GM12878 (cell line): ENCODE data around the gene RNASE13. TPM values are rescaled to one million over a fixed set of nuclear protein-coding genes. Genes with fewer than 3 reads are reported as not detected.

Source experiments
- ATAC-seq: fragments of 200-7000 bp; cut with Tn5 transposase; 3 replicates; pipeline ENCODE4 v1.9.1; 2020; ENCODE audit warnings: mild to moderate bottlenecking, moderate library complexity
- BruUV-seq: library from RNA; stranded (reverse); fragments of 400-500 nt; replicated peaks from 2 replicates; lab custom pipeline; 2021; lab: Mats Ljungman, UMichigan
- CTCF ChIA-PET: fragments of 300-600 bp; sonication (Branson Sonifier 250); formaldehyde crosslinking; extraction: SDS; loops from one replicate; lab custom pipeline; 2021; ENCODE audit warnings: inconsistent platforms; lab: Yijun Ruan, JAX
- POLR2A ChIA-PET: fragments of 350-600 bp; formaldehyde crosslinking; extraction: SDS; loops from one replicate; lab custom pipeline; 2021; ENCODE audit warnings: inconsistent platforms; lab: Charles Lee
- RAD21 ChIA-PET: fragments of 300-600 bp; sonication (Branson Sonifier 250); formaldehyde crosslinking; loops from one replicate; lab custom pipeline; 2023; ENCODE audit warnings: antibody characterized with exemption; ENCODE audit not compliant: unreplicated experiment; lab: Charles Lee
- SMC1A ChIA-PET: fragments of 300-600 bp; sonication (Branson Sonifier 250); formaldehyde crosslinking; loops from one replicate; lab custom pipeline; 2023; ENCODE audit not compliant: unreplicated experiment, uncharacterized antibody; lab: Charles Lee
- DNase-seq: peaks from one replicate; pipeline ENCODE4 v3.0.0-alpha.2; 2011; ENCODE audit warnings: low read depth, low spot score
- FAIRE-seq: peaks from 3 replicates; lab custom pipeline; 2011; peaks lifted over from hg19 to GRCh38; lab: Jason Lieb, UNC
- H2AFZ ChIP-seq: 2 replicates; pipeline ENCODE4 v1.6.0; 2011; ENCODE audit warnings: low read depth, low read length, control low read depth; ENCODE audit not compliant: control insufficient read depth
- H3K27ac ChIP-seq: 2 replicates; pipeline ENCODE4 v1.5.1; 2011; ENCODE audit warnings: control low read depth; ENCODE audit not compliant: control insufficient read depth, insufficient read depth
- H3K27me3 ChIP-seq, 2 experiments: replicated peaks in 1 of 2; 2 replicates each; pipeline versions ENCODE4 v1.6.0 to v1.6.1; 2011; ENCODE audit warnings: low read length in 1 of 2; ENCODE audit not compliant: control insufficient read depth in 2 of 2, insufficient read depth in 2 of 2
- H3K36me3 ChIP-seq, 2 experiments: 2 replicates each; pipeline ENCODE4 v1.5.1; 2011; ENCODE audit warnings: low read length in 1 of 2; ENCODE audit not compliant: control insufficient read depth in 2 of 2, insufficient read depth in 2 of 2
- H3K4me1 ChIP-seq: 2 replicates; pipeline ENCODE4 v1.6.1; 2011; ENCODE audit warnings: mild to moderate bottlenecking, low read length, moderate library complexity, mixed read lengths; ENCODE audit not compliant: control insufficient read depth, insufficient read depth
- H3K4me2 ChIP-seq: 2 replicates; pipeline ENCODE4 v1.6.0; 2011; ENCODE audit warnings: control low read depth; ENCODE audit not compliant: control insufficient read depth, insufficient read depth
- H3K4me3 ChIP-seq: fragments of 200-600 bp; sonication (generic); 2 replicates; pipeline ENCODE4 v1.5.1; 2016
- H3K79me2 ChIP-seq: 2 replicates; pipeline ENCODE4 v1.6.0; 2011; ENCODE audit warnings: low read length; ENCODE audit not compliant: control insufficient read depth, insufficient read depth
- H3K9ac ChIP-seq: 2 replicates; pipeline ENCODE4 v1.8.0; 2011; ENCODE audit warnings: low read length, control low read depth, mixed read lengths; ENCODE audit not compliant: control insufficient read depth, insufficient read depth
- H3K9me3 ChIP-seq: replicated peaks from 3 replicates; pipeline ENCODE4 v1.5.1; 2011; ENCODE audit warnings: mild to moderate bottlenecking, low read length; ENCODE audit not compliant: control insufficient read depth, insufficient read depth
- H4K20me1 ChIP-seq: 2 replicates; pipeline ENCODE4 v1.6.0; 2011; ENCODE audit not compliant: control insufficient read depth, insufficient read depth
- NFYB ChIP-seq: IDR thresholded peaks from 2 replicates; pipeline ENCODE4 v1.6.1; 2011; ENCODE audit warnings: low read depth, mild to moderate bottlenecking, low read length, improper control_type of control experiment, moderate library complexity; ENCODE audit not compliant: insufficient read depth
- ZBED1 ChIP-seq: IDR thresholded peaks from 2 replicates; pipeline ENCODE4 v1.6.1; 2016; ENCODE audit warnings: borderline replicate concordance
- ZNF622 ChIP-seq: fragments of 450-650 bp; IDR thresholded peaks from 2 replicates; pipeline ENCODE4 v1.6.1; 2017; ENCODE audit warnings: mild to moderate bottlenecking, inconsistent platforms
- WGBS: methylation state at CpG from one replicate; pipeline ENCODE4 v1.1.6; 2016; ENCODE audit warnings: low lambda C conversion rate; ENCODE audit not compliant: insufficient replicate concordance, insufficient coverage; ENCODE audit errors: missing lambda C conversion rate; 5-methylcytosine and 5-hydroxymethylcytosine counted together
- in situ Hi-C: fragments of 300-500 bp; cut with MboI; formaldehyde crosslinking; loops from 9 replicates; pipeline ENCODE4 v1.14.3; 2018; ENCODE audit warnings: mixed read lengths
- intact Hi-C: fragments of 100-400 bp; cut with micrococcal nuclease; formaldehyde crosslinking; loops from one replicate; pipeline ENCODE4 v1.14.2; 2022; ENCODE audit not compliant: unreplicated experiment
- polyA plus RNA-seq, 11 experiments: library from polyadenylated mRNA; depleted of rRNA in 4 of 11; unstranded in 6 of 11; stranded (reverse) in 5 of 11; fragments of >200 nt; fragmentation: Nextera tagmentation in 4 of 11; fragmentation: Illumina TruSeq in 1 of 11; extraction: Ambion mirVana in 4 of 11; extraction: Trizol in 1 of 11; gene quantifications; 1 replicate in 1 of 11; 2 replicates in 10 of 11; pipeline versions ENCODE4 v1.2.1 to v1.2.3, GENCODE V29; 2011 to 2016; ENCODE audit warnings: inconsistent platforms in 2 of 11, missing spikeins in 2 of 11, low read depth in 1 of 11
- total RNA-seq, 4 experiments: library from RNA; depleted of rRNA in 3 of 4; stranded (reverse); fragments of >200 nt in 3 of 4; fragmentation: Illumina TruSeq in 1 of 4; extraction: Trizol in 1 of 4; gene quantifications; 2 replicates each; pipeline versions ENCODE4 v1.2.1 to v1.2.3, GENCODE V29; 2013 to 2021
- TF ChIP-seq, protein P1 (sequence below): fragments of 450-650 bp; IDR thresholded peaks from 2 replicates; pipeline ENCODE4 v1.6.1; 2016; ENCODE audit warnings: mild to moderate bottlenecking
- TF ChIP-seq, protein P2 (sequence below): fragments of 450-650 bp; IDR thresholded peaks from 2 replicates; pipeline ENCODE4 v1.6.1; 2018; ENCODE audit warnings: borderline replicate concordance, mild to moderate bottlenecking; ENCODE audit not compliant: partially characterized antibody

The RNASE13 gene
- total and polyA plus RNA-seq, 10 of the 15 experiments (the other 5 are each of a cell fraction or from before 2014, with no cell fraction given) = not detected

- H3K4me2 ChIP-seq = no peak overlapping the region
- in situ Hi-C loops = no loop called here
- TF ChIP-seq ZBED1 (no peak), ZNF622 (no peak), NFYB (0 out of 2 replicates have a peak, but pooled peaks have one; percentile 14)
- TF ChIP-seq, protein P1, sequence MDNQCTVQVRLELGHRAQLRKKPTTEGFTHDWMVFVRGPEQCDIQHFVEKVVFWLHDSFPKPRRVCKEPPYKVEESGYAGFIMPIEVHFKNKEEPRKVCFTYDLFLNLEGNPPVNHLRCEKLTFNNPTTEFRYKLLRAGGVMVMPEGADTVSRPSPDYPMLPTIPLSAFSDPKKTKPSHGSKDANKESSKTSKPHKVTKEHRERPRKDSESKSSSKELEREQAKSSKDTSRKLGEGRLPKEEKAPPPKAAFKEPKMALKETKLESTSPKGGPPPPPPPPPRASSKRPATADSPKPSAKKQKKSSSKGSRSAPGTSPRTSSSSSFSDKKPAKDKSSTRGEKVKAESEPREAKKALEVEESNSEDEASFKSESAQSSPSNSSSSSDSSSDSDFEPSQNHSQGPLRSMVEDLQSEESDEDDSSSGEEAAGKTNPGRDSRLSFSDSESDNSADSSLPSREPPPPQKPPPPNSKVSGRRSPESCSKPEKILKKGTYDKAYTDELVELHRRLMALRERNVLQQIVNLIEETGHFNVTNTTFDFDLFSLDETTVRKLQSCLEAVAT = no peak
- TF ChIP-seq, protein P2, sequence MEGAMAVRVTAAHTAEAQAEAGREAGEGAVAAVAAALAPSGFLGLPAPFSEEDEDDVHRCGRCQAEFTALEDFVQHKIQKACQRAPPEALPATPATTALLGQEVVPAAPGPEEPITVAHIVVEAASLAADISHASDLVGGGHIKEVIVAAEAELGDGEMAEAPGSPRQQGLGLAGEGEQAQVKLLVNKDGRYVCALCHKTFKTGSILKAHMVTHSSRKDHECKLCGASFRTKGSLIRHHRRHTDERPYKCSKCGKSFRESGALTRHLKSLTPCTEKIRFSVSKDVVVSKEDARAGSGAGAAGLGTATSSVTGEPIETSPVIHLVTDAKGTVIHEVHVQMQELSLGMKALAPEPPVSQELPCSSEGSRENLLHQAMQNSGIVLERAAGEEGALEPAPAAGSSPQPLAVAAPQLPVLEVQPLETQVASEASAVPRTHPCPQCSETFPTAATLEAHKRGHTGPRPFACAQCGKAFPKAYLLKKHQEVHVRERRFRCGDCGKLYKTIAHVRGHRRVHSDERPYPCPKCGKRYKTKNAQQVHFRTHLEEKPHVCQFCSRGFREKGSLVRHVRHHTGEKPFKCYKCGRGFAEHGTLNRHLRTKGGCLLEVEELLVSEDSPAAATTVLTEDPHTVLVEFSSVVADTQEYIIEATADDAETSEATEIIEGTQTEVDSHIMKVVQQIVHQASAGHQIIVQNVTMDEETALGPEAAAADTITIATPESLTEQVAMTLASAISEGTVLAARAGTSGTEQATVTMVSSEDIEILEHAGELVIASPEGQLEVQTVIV = no peak
- TF ChIP-seq, all 136 proteins: peak for 1
- WGBS = 32% methylated on average over 3 of the region's 3 CpGs
- Histone ChIP-seq H2AFZ (no peak overlapping the region), H3K9me3 (no peaks in the 10 kb centered on the region), H3K27me3 (no peaks in the 10 kb centered on the region), H4K20me1 (no peaks in the 10 kb centered on the region), H3K4me1 (no peaks in the 10 kb centered on the region), H3K79me2 (no peaks in the 10 kb centered on the region), H3K9ac (no peak overlapping the region), H3K27ac (no peak overlapping the region), H3K4me3 (no peak overlapping the region), H3K36me3 (no peaks in the 10 kb centered on the region)
- ChIA-PET POLR2A (no interaction called here), CTCF (interaction anchor here (1.0 to 1.5 kb wide), 2 partner anchors 39 to 49 kb away, joined by 5 read pairs; no protein-coding TSS in a partner anchor), RAD21 (no interaction called here), SMC1A (no interaction called here)
- BruUV-seq = no TSS peak
- ATAC-seq (peak; percentile 57; the same call in 2 of the 3 replicates), FAIRE-seq (no peak), DNase-seq (no peak)
- intact Hi-C loops = no loop called here
Observed at GRCh38 chr14:21054123-21054767, 19.6 kb upstream of the RNASE13 start.
